ENCODE measurements around the gene INTU.
"Not testable (repeated sequence)": the region's sequence is repeated elsewhere in the genome, so short reads cannot be mapped to it uniquely, and the experiment has no call there.

INTU gene

DNA sequence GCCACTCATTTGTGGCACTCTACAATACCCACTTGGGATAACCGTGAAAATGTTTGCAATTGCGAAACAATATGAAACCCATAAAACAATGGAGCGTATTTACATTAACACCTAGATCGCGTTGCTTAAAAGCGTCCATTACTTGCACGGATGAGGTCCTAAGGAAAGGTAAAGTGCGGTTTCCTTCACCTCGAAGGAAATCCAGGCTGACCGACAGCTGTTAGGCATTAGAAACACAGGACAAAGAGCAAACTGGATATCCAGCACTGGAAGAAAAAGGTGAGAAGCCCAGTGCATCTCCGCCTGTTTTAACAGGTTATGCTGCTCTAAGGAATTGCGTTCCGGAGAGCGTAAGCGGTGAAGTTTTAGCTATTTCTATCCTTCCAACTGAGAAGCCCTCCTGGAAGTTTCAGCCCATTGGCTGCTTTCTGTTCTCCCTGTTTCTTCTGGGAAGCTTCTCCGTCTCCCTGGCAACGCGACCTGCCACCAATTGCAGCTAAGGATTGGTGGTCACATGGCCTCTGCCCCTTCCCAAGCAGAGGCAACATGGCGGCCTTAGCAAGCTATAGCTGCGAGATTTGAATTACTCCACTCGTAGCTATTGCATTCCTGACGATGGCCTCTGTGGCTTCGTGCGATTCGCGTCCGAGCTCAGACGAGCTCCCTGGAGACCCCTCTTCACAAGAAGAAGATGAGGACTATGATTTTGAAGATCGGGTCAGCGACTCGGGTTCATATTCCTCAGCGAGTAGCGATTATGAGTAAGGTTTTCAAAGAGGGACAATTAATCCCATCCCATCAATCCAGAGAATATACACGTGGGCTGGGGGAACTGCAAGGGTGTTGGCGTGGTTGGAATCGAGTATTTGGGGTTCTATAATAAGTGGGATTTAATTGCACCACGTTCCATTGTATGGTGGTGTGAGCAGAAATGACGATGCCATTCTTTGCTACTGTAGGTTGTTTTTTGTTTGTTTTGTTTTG is at the start of gene INTU:
TSS of gene INTU (plus strand) at position 538 of the 984 bp plus-strand sequence. CDS start at position 616, 78 bp downstream.
- DNase-seq (ENCODE audit: low read depth): peak; percentile 92
- TF ChIP-seq CTCF (IDR thresholded peaks at IDR 0.05; ENCODE audit: low read depth, low read length, missing control alignments): no peak
- in situ Hi-C loops (cut with HindIII; ENCODE audit: low sequenced_read_pairs): no loop called here
- H3K4me3 ChIP-seq (ENCODE audit: low read depth, low read length): peak within 1 kb of the TSS; percentile 94

- H3K4me3 ChIP-seq (ENCODE audit: low read depth, low read length); DNase-seq (ENCODE audit: low read depth); in situ Hi-C loops (cut with HindIII; ENCODE audit: low sequenced_read_pairs): not testable (repeated sequence)
These were observed 46.3 kb upstream of the INTU start for GRCh38 chr4:127586496-127586895.

DNA sequence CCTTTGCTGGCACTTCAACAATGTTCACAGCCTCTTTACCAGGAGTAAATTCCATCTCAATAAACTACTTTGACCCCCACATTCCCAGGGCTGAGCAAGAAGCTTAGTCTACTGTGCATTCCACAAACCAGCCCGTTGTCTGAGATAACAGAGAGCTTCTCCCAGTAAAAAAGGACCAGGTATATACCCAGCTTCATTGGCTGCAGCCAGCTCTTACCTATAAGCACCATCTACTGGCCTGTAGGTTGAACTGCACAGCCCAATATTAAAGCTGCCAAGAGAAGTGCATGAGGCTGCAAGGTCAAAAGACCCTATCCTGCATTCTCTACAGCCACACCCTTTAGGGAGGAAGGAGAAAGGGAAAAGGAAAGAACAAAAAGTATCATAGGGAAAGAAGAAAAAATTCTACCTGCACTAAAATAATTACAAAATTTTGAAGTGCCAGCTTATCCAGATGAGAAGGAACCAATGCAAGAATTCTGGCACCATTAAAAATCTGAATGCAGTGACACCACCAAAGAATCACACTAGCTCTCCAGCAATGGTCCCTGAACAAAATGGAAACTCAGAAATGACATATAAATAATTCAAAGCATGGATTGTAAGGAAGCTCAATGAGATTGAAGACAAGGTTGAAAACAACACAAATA is 45.7 kb upstream of the INTU start:
- DNase-seq (ENCODE audit: low read depth): peak; percentile 20
- H3K4me3 ChIP-seq (ENCODE audit: low read depth, low read length): no peak overlapping the region
- peak; percentile 89 for TF ChIP-seq CTCF (IDR thresholded peaks at IDR 0.05; ENCODE audit: low read depth, low read length, missing control alignments)
- in situ Hi-C loops (cut with HindIII; ENCODE audit: low sequenced_read_pairs): no loop called here

GRCh38 chr4:127589153-127589552 is 43.6 kb upstream of the INTU start:
- in situ Hi-C loops (cut with HindIII; ENCODE audit: low sequenced_read_pairs); H3K4me3 ChIP-seq (ENCODE audit: low read depth, low read length); DNase-seq (ENCODE audit: low read depth): not testable (repeated sequence)

- in situ Hi-C loops (cut with HindIII; ENCODE audit: low sequenced_read_pairs): no loop called here
- H3K4me3 ChIP-seq (ENCODE audit: low read depth, low read length): no peak overlapping the region
- DNase-seq (ENCODE audit: low read depth): no peak
- no peak for TF ChIP-seq CTCF (IDR thresholded peaks at IDR 0.05; ENCODE audit: low read depth, low read length, missing control alignments)
These were observed 34.1 kb upstream of the INTU start for GRCh38 chr4:127598656-127599055.

- TF ChIP-seq CTCF (IDR thresholded peaks at IDR 0.05; ENCODE audit: low read depth, low read length, missing control alignments): peak; percentile 18
- no peak overlapping the region for H3K4me3 ChIP-seq (ENCODE audit: low read depth, low read length)
- in situ Hi-C loops (cut with HindIII; ENCODE audit: low sequenced_read_pairs): no loop called here
- DNase-seq (ENCODE audit: low read depth): no peak
These were observed 31.7 kb upstream of the INTU start for GRCh38 chr4:127601029-127601428.

DNA sequence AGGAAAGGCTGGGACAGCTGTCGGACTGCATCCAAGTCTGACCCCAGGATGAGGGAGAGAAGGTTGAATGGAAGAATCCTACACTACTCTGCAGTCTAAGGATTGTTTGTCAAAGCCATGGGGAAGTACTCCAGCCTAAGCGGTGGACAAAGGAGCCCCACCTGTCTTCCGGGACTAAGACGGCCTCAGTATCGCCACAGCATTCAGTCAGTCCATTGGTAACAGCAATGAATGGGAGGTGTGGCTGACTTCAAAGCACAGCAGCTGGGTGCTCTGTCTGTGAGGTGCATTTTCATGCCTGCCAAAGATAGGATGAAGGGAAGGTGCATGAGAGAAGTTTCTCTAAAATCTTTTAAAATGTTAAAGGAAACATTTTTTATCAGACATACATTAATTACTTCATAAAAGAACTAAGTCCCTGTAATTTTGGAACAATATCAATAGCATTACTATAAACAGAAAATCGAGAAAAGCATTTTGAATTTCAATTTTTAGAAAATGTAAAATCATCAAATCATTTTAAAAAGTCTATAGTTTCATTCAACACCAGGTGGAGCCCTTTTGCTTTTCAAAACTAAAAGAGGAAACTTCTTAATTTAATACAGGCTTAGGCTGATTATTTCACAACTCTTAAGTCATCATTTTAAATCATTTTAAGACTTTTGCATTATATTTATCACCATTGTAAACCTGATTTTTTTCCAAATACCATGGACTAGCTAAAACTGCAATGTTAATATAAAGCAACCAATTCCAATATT is 27.6 kb upstream of the INTU start:
- TF ChIP-seq CTCF (IDR thresholded peaks at IDR 0.05; ENCODE audit: low read depth, low read length, missing control alignments): no peak
- no peak overlapping the region for H3K4me3 ChIP-seq (ENCODE audit: low read depth, low read length)
- in situ Hi-C loops (cut with HindIII; ENCODE audit: low sequenced_read_pairs): no loop called here
- DNase-seq (ENCODE audit: low read depth): no peak

All from astrocyte of the cerebellum (primary cell).